SJSA1 (cell line): ENCODE results near the gene ZNF3. TPM values are rescaled to one million over a fixed set of nuclear protein-coding genes. Genes with fewer than 3 reads are reported as not detected.

Experiments
- DNase-seq, 2 experiments: peaks; one replicate each; pipeline ENCODE4 v3.0.0-alpha.2; 2015 to 2020; ENCODE audit warnings: low spot score in 2 of 2, low read depth in 1 of 2
- H3K27ac ChIP-seq: fragments of 250-450 bp; sonication (Bioruptor Pico); 2 replicates; pipeline ENCODE4 v1.5.1; 2020; ENCODE audit warnings: mild to moderate bottlenecking, moderate library complexity
- H3K27me3 ChIP-seq: fragments of 250-450 bp; sonication (Bioruptor Pico); replicated peaks from 2 replicates; pipeline ENCODE4 v1.5.1; 2020; ENCODE audit warnings: mild to moderate bottlenecking, moderate library complexity
- H3K36me3 ChIP-seq: fragments of 250-450 bp; sonication (Bioruptor Pico); 2 replicates; pipeline ENCODE4 v1.5.1; 2020; ENCODE audit warnings: mild to moderate bottlenecking
- H3K4me1 ChIP-seq: fragments of 250-450 bp; sonication (Bioruptor Pico); replicated peaks from 2 replicates; pipeline ENCODE4 v1.6.1; 2021; ENCODE audit warnings: mild to moderate bottlenecking
- H3K4me3 ChIP-seq: fragments of 250-450 bp; sonication (Bioruptor Pico); 2 replicates; pipeline ENCODE4 v1.5.1; 2020; ENCODE audit warnings: mild to moderate bottlenecking
- H3K9me3 ChIP-seq: fragments of 250-450 bp; sonication (Bioruptor Pico); replicated peaks from 2 replicates; pipeline ENCODE4 v1.5.1; 2020; ENCODE audit warnings: mild to moderate bottlenecking
- total RNA-seq: library from RNA; depleted of rRNA; stranded (reverse); fragments of >200 nt; shearing (Covaris generic); gene quantifications from 2 replicates; pipeline ENCODE4 v1.2.3, GENCODE V29; 2014

ZNF3 gene
- total RNA-seq, 1 experiment from 2014 or later = 27.4 TPM

- Histone ChIP-seq H3K9me3 (no peaks in the 10 kb centered on the region), H3K36me3 (peaks cover 58% of the 10 kb centered on the region), H3K4me1 (peaks cover 24% of the 10 kb centered on the region), H3K27me3 (no peaks in the 10 kb centered on the region), H3K4me3 (peak within 1 kb of the TSS; percentile 75), H3K27ac (peak within 1 kb of the TSS; percentile 94)
- peak; percentile 99 for DNase-seq
These were observed 19.7 kb upstream of the ZNF3 start, which contains the start of the genes AP4M1 and MCM7 for GRCh38 chr7:100101016-100101862. Gene AP4M1 (plus strand): TSS chr7:100101643. CDS start chr7:100101715, 72 bp downstream. Gene MCM7 (minus strand): TSS chr7:100101397. CDS start chr7:100101294, 103 bp downstream.

GRCh38 chr7:100100420-100101015, 19.0 kb upstream of the ZNF3 start:
- no peaks in the 10 kb centered on the region for H3K9me3 ChIP-seq
- H3K36me3 ChIP-seq = peaks cover 61% of the 10 kb centered on the region
- H3K27me3 ChIP-seq = no peaks in the 10 kb centered on the region
- H3K27ac ChIP-seq = peak overlapping the region; percentile 94
- peak; percentile 95 to 96 for DNase-seq
- peak overlapping the region; percentile 75 for H3K4me3 ChIP-seq
- H3K4me1 ChIP-seq = peaks cover 24% of the 10 kb centered on the region

- Histone ChIP-seq H3K27ac (no peak overlapping the region), H3K4me1 (peaks cover 24% of the 10 kb centered on the region), H3K36me3 (peaks cover 66% of the 10 kb centered on the region), H3K4me3 (peak overlapping the region; percentile 75), H3K27me3 (no peaks in the 10 kb centered on the region), H3K9me3 (no peaks in the 10 kb centered on the region)
- no peak for DNase-seq
These were observed 17.9 kb upstream of the ZNF3 start for GRCh38 chr7:100099452-100099851.

- H3K36me3 ChIP-seq = peaks cover 71% of the 10 kb centered on the region
- no peak for DNase-seq
- H3K4me3 ChIP-seq = no peak overlapping the region
- peaks cover 24% of the 10 kb centered on the region for H3K4me1 ChIP-seq
- H3K27ac ChIP-seq = no peak overlapping the region
- no peaks in the 10 kb centered on the region for H3K27me3 ChIP-seq
- no peaks in the 10 kb centered on the region for H3K9me3 ChIP-seq
These were observed 17.4 kb upstream of the ZNF3 start for GRCh38 chr7:100098913-100099312.

DNA sequence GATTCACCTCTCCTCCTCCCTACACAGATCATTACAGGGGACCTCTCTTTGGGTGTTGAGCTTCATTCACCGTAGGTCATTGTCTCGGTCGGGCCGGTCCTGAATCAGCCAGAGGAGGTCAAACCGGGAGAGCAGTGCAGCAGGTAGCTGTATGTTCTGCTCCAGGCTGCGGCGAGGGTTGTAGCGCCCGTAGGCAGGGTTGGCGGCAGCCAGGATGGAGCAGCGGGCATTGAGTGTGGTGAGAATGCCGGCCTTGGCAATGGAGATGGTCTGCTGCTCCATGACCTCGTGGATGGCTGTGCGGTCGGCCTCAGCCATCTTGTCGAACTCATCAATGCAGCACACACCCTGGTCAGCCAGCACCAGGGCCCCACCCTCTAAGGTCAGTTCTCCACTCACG, 14.2 kb upstream of the ZNF3 start:
- no peak for DNase-seq
- H3K36me3 ChIP-seq = peaks cover 95% of the 10 kb centered on the region
- no peak overlapping the region for H3K27ac ChIP-seq
- no peaks in the 10 kb centered on the region for H3K27me3 ChIP-seq
- H3K4me3 ChIP-seq = no peak overlapping the region
- H3K4me1 ChIP-seq = peaks cover 14% of the 10 kb centered on the region
- no peaks in the 10 kb centered on the region for H3K9me3 ChIP-seq

GRCh38 chr7:100095289-100095688, 13.8 kb upstream of the ZNF3 start:
- Histone ChIP-seq H3K4me1 (peaks cover 18% of the 10 kb centered on the region), H3K36me3 (peaks cover 100% of the 10 kb centered on the region)
- DNase-seq = no peak

DNA sequence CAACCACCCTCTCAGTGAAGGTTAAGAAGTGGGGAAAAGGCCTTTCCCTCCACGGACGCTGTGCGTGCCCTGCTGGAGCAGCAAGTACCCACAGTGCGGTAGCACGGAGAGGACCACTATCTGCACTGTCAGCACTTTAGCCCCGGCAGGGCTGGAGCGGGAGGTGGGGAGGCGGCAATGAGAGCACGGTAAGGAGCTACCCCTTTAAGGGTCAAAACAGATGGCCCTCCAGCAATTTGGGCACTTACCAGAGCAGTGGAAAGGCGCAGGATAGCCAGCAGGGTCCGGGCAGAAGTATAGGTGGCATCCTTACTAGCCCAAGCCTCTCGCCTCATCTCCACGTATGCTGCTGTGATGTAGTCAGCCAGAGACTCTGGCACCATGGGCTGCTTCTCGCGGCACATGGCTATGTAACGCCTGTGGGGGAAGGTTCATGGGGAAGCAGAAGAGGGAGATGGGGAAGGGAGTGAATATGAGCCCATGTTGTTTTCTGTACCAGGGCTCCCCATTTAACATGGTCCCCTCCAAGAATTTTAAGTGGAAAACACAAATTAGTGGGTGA, 12.5 kb upstream of the ZNF3 start:
- H3K4me1 ChIP-seq = peaks cover 23% of the 10 kb centered on the region
- H3K36me3 ChIP-seq = peaks cover 98% of the 10 kb centered on the region
- DNase-seq = no peak
- H3K4me3 ChIP-seq = no peak overlapping the region
- H3K9me3 ChIP-seq = no peaks in the 10 kb centered on the region
- H3K27ac ChIP-seq = no peak overlapping the region
- H3K27me3 ChIP-seq = no peaks in the 10 kb centered on the region

More at GRCh38 chr7:100095289-100095688, 13.8 kb upstream of the ZNF3 start:
- Histone ChIP-seq H3K9me3 (no peaks in the 10 kb centered on the region), H3K27me3 (no peaks in the 10 kb centered on the region), H3K27ac (no peak overlapping the region), H3K4me3 (no peak overlapping the region)

DNA sequence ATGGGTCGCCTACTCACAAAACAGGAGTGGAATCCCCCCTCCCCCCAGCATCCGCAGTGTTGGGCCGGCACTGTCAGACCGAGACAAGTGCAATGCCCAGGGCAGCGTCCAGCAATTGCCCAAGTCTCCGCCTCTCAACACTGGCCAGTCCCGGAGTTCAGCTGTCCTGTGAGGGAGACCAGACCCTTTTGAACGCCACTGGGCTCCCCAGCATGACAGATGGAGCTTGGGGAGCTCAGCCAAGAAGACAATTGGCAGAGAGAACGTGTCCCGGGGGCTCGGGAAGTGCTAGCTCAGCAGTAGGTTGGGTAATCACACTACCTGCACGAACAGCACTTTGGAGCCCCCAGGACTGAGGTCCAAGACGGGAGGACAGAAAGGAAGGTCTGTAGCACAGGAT, 12.0 kb upstream of the ZNF3 start:
- Histone ChIP-seq H3K27ac (no peak overlapping the region), H3K4me3 (no peak overlapping the region), H3K4me1 (peaks cover 26% of the 10 kb centered on the region), H3K36me3 (peaks cover 95% of the 10 kb centered on the region), H3K27me3 (no peaks in the 10 kb centered on the region), H3K9me3 (no peaks in the 10 kb centered on the region)
- DNase-seq = no peak

GRCh38 chr7:100093054-100093453, 11.5 kb upstream of the ZNF3 start:
- peaks cover 90% of the 10 kb centered on the region for H3K36me3 ChIP-seq
- no peak overlapping the region for H3K4me3 ChIP-seq
- H3K4me1 ChIP-seq = peaks cover 30% of the 10 kb centered on the region
- H3K9me3 ChIP-seq = no peaks in the 10 kb centered on the region
- DNase-seq = no peak
- H3K27me3 ChIP-seq = no peaks in the 10 kb centered on the region
- no peak overlapping the region for H3K27ac ChIP-seq

DNA sequence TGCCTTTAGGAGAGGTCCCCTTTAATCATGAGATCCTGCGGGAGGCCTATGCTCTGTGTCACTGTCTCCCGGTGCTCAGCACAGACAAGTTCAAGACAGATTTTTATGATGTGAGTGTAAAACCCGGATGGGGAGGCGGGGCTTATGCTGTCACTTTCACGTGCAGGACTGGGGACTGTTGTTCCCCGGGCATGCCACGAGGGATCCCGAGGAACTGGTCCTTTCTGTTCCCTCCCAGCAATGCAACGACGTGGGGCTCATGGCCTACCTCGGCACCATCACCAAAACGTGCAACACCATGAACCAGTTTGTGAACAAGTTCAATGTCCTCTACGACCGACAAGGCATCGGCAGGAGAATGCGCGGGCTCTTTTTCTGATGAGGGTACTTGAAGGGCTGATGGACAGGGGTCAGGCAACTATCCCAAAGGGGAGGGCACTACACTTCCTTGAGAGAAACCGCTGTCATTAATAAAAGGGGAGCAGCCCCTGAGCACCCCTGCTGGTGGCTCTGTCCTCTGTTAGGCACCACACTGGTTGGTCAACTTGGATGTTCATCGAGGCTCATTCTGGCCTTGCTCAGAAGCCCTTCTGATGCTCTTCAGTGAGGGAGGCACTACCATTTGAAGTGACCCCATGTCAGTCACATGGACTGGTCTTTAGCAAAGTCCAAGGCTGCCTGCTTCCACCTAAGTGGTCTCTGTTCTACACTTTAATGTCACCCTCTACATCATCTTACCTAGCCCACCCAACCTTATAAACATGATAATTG, 10.1 kb upstream of the ZNF3 start:
- no peaks in the 10 kb centered on the region for H3K27me3 ChIP-seq
- peaks cover 76% of the 10 kb centered on the region for H3K36me3 ChIP-seq
- no peak for DNase-seq
- no peak overlapping the region for H3K27ac ChIP-seq
- no peak overlapping the region for H3K4me3 ChIP-seq
- no peaks in the 10 kb centered on the region for H3K9me3 ChIP-seq
- H3K4me1 ChIP-seq = peaks cover 45% of the 10 kb centered on the region

GRCh38 chr7:100090527-100091410, 9.2 kb upstream of the ZNF3 start:
- Histone ChIP-seq H3K9me3 (no peaks in the 10 kb centered on the region), H3K27me3 (no peaks in the 10 kb centered on the region), H3K4me1 (peaks cover 52% of the 10 kb centered on the region), H3K27ac (peak overlapping the region; percentile 84), H3K4me3 (no peak overlapping the region), H3K36me3 (peaks cover 68% of the 10 kb centered on the region)
- no peak for DNase-seq

- H3K9me3 ChIP-seq = no peaks in the 10 kb centered on the region
- peak overlapping the region; percentile 84 for H3K27ac ChIP-seq
- no peaks in the 10 kb centered on the region for H3K27me3 ChIP-seq
- peak; percentile 52 to 68 for DNase-seq
- H3K4me3 ChIP-seq = peak overlapping the region; percentile 66
- H3K36me3 ChIP-seq = peaks cover 56% of the 10 kb centered on the region
- H3K4me1 ChIP-seq = peaks cover 52% of the 10 kb centered on the region
These were observed 8.1 kb upstream of the ZNF3 start for GRCh38 chr7:100089458-100090196.
